HG02610 (cell line): ENCODE results near the gene KRTAP5-7.
"Not testable (repeated sequence)": the region's sequence is repeated elsewhere in the genome, so short reads cannot be mapped to it uniquely, and the experiment has no call there.

Source experiments
- ATAC-seq: cut with Tn5 transposase; IDR thresholded peaks from one replicate; pipeline ENCODE4 v1.9.1; 2021; ENCODE audit warnings: mild to moderate bottlenecking, moderate library complexity; ENCODE audit not compliant: unreplicated experiment

The KRTAP5-7 gene

GRCh38 chr11:71556018-71556417, 29.0 kb downstream of the KRTAP5-7 start:
- no peak for ATAC-seq

GRCh38 chr11:71557257-71557656, 30.2 kb downstream of the KRTAP5-7 start:
- ATAC-seq, result no peak

- ATAC-seq, result no peak
These were observed 31.9 kb downstream of the KRTAP5-7 start for GRCh38 chr11:71558996-71559395.

GRCh38 chr11:71562120-71562519, 35.1 kb downstream of the KRTAP5-7 start:
- no peak for ATAC-seq

GRCh38 chr11:71563406-71563805, 36.3 kb downstream of the KRTAP5-7 start:
- ATAC-seq, result no peak

GRCh38 chr11:71564430-71564829, 37.4 kb downstream of the KRTAP5-7 start:
- no peak for ATAC-seq

GRCh38 chr11:71565263-71565662, 38.2 kb downstream of the KRTAP5-7 start, which contains the start of gene KRTAP5-10:
Gene KRTAP5-10 (plus strand): TSS chr11:71565563. CDS start chr11:71565588, 25 bp downstream.
- ATAC-seq, result no peak

- no peak for ATAC-seq
These were observed 39.1 kb downstream of the KRTAP5-7 start for GRCh38 chr11:71566081-71566620.

- ATAC-seq, result not testable (repeated sequence)
These were observed 39.8 kb downstream of the KRTAP5-7 start for GRCh38 chr11:71566626-71567599.

- ATAC-seq, result not testable (repeated sequence)
These were observed 40.6 kb downstream of the KRTAP5-7 start for GRCh38 chr11:71567633-71568032.

- no peak for ATAC-seq
These were observed 41.8 kb downstream of the KRTAP5-7 start for GRCh38 chr11:71568704-71569349.

GRCh38 chr11:71571101-71571850, 44.2 kb downstream of the KRTAP5-7 start:
- ATAC-seq, result not testable (repeated sequence)

GRCh38 chr11:71572811-71573210, 45.7 kb downstream of the KRTAP5-7 start:
- ATAC-seq, result no peak

GRCh38 chr11:71574418-71574817, 47.4 kb downstream of the KRTAP5-7 start:
- ATAC-seq, result no peak

- no peak for ATAC-seq
These were observed 48.8 kb downstream of the KRTAP5-7 start for GRCh38 chr11:71575723-71576424.

GRCh38 chr11:71576688-71577465, 49.8 kb downstream of the KRTAP5-7 start:
- ATAC-seq, result not testable (repeated sequence)

- ATAC-seq, result no peak
These were observed 50.5 kb downstream of the KRTAP5-7 start for GRCh38 chr11:71577469-71578004.
